Caco-2 (cell line): ENCODE data around the gene ANTXRL. TPM values are rescaled to one million over a fixed set of nuclear protein-coding genes. Genes with fewer than 3 reads are reported as not detected.

ENCODE experiments used
- BruUV-seq: library from RNA; stranded (reverse); fragments of 400-500 nt; replicated peaks from 2 replicates; lab custom pipeline; 2021; lab: Mats Ljungman, UMichigan
- CTCF ChIA-PET: fragments of 300-600 bp; sonication (Branson Sonifier 250); formaldehyde crosslinking; loops from one replicate; lab custom pipeline; 2022; ENCODE audit warnings: antibody characterized with exemption; lab: Charles Lee
- POLR2A ChIA-PET: fragments of 300-600 bp; sonication (Branson Sonifier 250); formaldehyde crosslinking; loops from one replicate; lab custom pipeline; 2022; ENCODE audit warnings: antibody characterized with exemption; lab: Charles Lee
- DNase-seq, 2 experiments: peaks; one replicate each; pipeline versions ENCODE4 v3.0.0 to v3.0.0-alpha.2; 2020 to 2022
- H3K27me3 ChIP-seq: replicated peaks from 2 replicates; pipeline ENCODE4 v1.6.0; 2011; ENCODE audit warnings: low read length; ENCODE audit not compliant: control insufficient read depth, insufficient read depth
- H3K36me3 ChIP-seq: 2 replicates; pipeline ENCODE4 v1.5.1; 2011; ENCODE audit warnings: low read length; ENCODE audit not compliant: control insufficient read depth, insufficient read depth
- H3K4me1 ChIP-seq: fragments of 250-450 bp; sonication (Bioruptor Pico); 2 replicates; pipeline ENCODE4 v1.5.1; 2020; ENCODE audit warnings: mild to moderate bottlenecking
- H3K4me3 ChIP-seq: 2 replicates; pipeline ENCODE4 v1.5.1; 2011; ENCODE audit warnings: low read depth, mild to moderate bottlenecking, control low read depth, low read length
- H3K9me3 ChIP-seq: fragments of 250-450 bp; sonication (Bioruptor Pico); 2 replicates; pipeline ENCODE4 v1.5.1; 2020; ENCODE audit warnings: mild to moderate bottlenecking, moderate library complexity
- H3K27ac Mint-ChIP-seq: one replicate; pipeline ENCODE4 v1.8.0; 2022; ENCODE audit warnings: mixed read lengths; ENCODE audit not compliant: unreplicated experiment
- H3K27me3 Mint-ChIP-seq: one replicate; pipeline ENCODE4 v1.8.0; 2022; ENCODE audit warnings: mixed read lengths; ENCODE audit not compliant: insufficient read depth, unreplicated experiment
- H3K36me3 Mint-ChIP-seq: one replicate; pipeline ENCODE4 v1.8.0; 2022; ENCODE audit warnings: mild to moderate bottlenecking, mixed read lengths; ENCODE audit not compliant: insufficient read depth, unreplicated experiment
- H3K4me1 Mint-ChIP-seq: one replicate; pipeline ENCODE4 v1.8.0; 2022; ENCODE audit warnings: low read depth, mixed read lengths; ENCODE audit not compliant: unreplicated experiment
- H3K4me3 Mint-ChIP-seq: one replicate; pipeline ENCODE4 v1.8.0; 2022; ENCODE audit warnings: mild to moderate bottlenecking, moderate library complexity, mixed read lengths; ENCODE audit not compliant: unreplicated experiment
- H3K9me3 Mint-ChIP-seq: one replicate; pipeline ENCODE4 v1.8.0; 2022; ENCODE audit warnings: mixed read lengths; ENCODE audit not compliant: unreplicated experiment
- CTCF ChIP-seq, 2 experiments: fragments of 200-600 bp in 1 of 2; IDR thresholded peaks; 1 replicate in 1 of 2; 2 replicates in 1 of 2; pipeline versions ENCODE4 v1.5.1 to v1.8.0; 2011 to 2022; ENCODE audit warnings: antibody characterized with exemption in 1 of 2, control low read depth in 1 of 2, inconsistent platforms in 1 of 2, low read depth in 1 of 2, low read length in 1 of 2, mild to moderate bottlenecking in 1 of 2, moderate library complexity in 1 of 2; ENCODE audit not compliant: insufficient read depth in 1 of 2, severe bottlenecking in 1 of 2, unreplicated experiment in 1 of 2
- intact Hi-C: fragments of 100-400 bp; cut with micrococcal nuclease; formaldehyde crosslinking; loops from one replicate; pipeline ENCODE4 v1.10.0; 2022; ENCODE audit not compliant: unreplicated experiment
- total RNA-seq: library from RNA; stranded (reverse); gene quantifications from 2 replicates; pipeline ENCODE4 v1.2.3, GENCODE V29; 2022

Gene ANTXRL
- total RNA-seq, 1 experiment from 2014 or later = not detected

GRCh38 chr10:46317889-46318288, 31.1 kb downstream of the ANTXRL start:
- no peak overlapping the region for H3K4me3 Mint-ChIP-seq
- intact Hi-C loops = no loop called here
- Histone ChIP-seq H3K4me3 (no peak overlapping the region), H3K9me3 (no peaks in the 10 kb centered on the region), H3K27me3 (no peaks in the 10 kb centered on the region), H3K36me3 (no peaks in the 10 kb centered on the region), H3K4me1 (peaks cover 18% of the 10 kb centered on the region)
- ChIA-PET POLR2A (no interaction called here), CTCF (interaction anchor here (0.6 kb wide), 1 partner anchor 45 kb away, joined by 4 read pairs; no protein-coding TSS in a partner anchor)
- H3K27ac Mint-ChIP-seq = no peak overlapping the region
- H3K27me3 Mint-ChIP-seq = no peaks in the 10 kb centered on the region
- H3K4me1 Mint-ChIP-seq = peaks cover 16% of the 10 kb centered on the region
- H3K36me3 Mint-ChIP-seq = no peaks in the 10 kb centered on the region
- H3K9me3 Mint-ChIP-seq = no peaks in the 10 kb centered on the region
- TF ChIP-seq CTCF (IDR thresholded peaks at IDR 0.05; ENCODE audit: insufficient read depth in 1 of 2, low read depth in 1 of 2, low read length in 1 of 2, severe bottlenecking in 1 of 2, unreplicated experiment in 1 of 2) = no peak
- no TSS peak for BruUV-seq
- DNase-seq = no peak

- H3K27me3 ChIP-seq = no peaks in the 10 kb centered on the region
- no peaks in the 10 kb centered on the region for H3K9me3 ChIP-seq
- peak in 1 of 2 experiments; percentile 0 for DNase-seq
- no peak overlapping the region for H3K4me3 ChIP-seq
- no TSS peak for BruUV-seq
- no peaks in the 10 kb centered on the region for H3K36me3 Mint-ChIP-seq
- CTCF ChIA-PET = no interaction called here
- intact Hi-C loops = no loop called here
- H3K27ac Mint-ChIP-seq = no peak overlapping the region
- H3K9me3 Mint-ChIP-seq = no peaks in the 10 kb centered on the region
- H3K36me3 ChIP-seq = no peaks in the 10 kb centered on the region
- no peak for TF ChIP-seq CTCF (IDR thresholded peaks at IDR 0.05; ENCODE audit: insufficient read depth in 1 of 2, low read depth in 1 of 2, low read length in 1 of 2, severe bottlenecking in 1 of 2, unreplicated experiment in 1 of 2)
- no peaks in the 10 kb centered on the region for H3K27me3 Mint-ChIP-seq
- POLR2A ChIA-PET = no interaction called here
- no peak overlapping the region for H3K4me3 Mint-ChIP-seq
- H3K4me1 ChIP-seq = peaks cover 18% of the 10 kb centered on the region
- H3K4me1 Mint-ChIP-seq = peaks cover 16% of the 10 kb centered on the region
Observed at GRCh38 chr10:46318799-46319198, 32.0 kb downstream of the ANTXRL start.

GRCh38 chr10:46319389-46319788, 32.6 kb downstream of the ANTXRL start:
- H3K27ac Mint-ChIP-seq = no peak overlapping the region
- POLR2A ChIA-PET = no interaction called here

More at GRCh38 chr10:46319389-46319788, 32.6 kb downstream of the ANTXRL start:
- CTCF ChIA-PET = no interaction called here
- H3K4me3 ChIP-seq = no peak overlapping the region
- Mint-ChIP-seq H3K9me3 (no peaks in the 10 kb centered on the region), H3K4me1 (peaks cover 16% of the 10 kb centered on the region), H3K27me3 (no peaks in the 10 kb centered on the region), H3K4me3 (no peak overlapping the region), H3K36me3 (no peaks in the 10 kb centered on the region)
- H3K9me3 ChIP-seq = no peaks in the 10 kb centered on the region
- TF ChIP-seq CTCF (IDR thresholded peaks at IDR 0.05; ENCODE audit: insufficient read depth in 1 of 2, low read depth in 1 of 2, low read length in 1 of 2, severe bottlenecking in 1 of 2, unreplicated experiment in 1 of 2) = no peak
- H3K36me3 ChIP-seq = no peaks in the 10 kb centered on the region
- H3K4me1 ChIP-seq = peaks cover 15% of the 10 kb centered on the region
- DNase-seq = peak in 1 of 2 experiments; percentile 0
- intact Hi-C loops = no loop called here
- no peaks in the 10 kb centered on the region for H3K27me3 ChIP-seq
- BruUV-seq = no TSS peak
